Measurements from ENCODE around the gene IFITM10.
"Not testable (repeated sequence)": the region's sequence is repeated elsewhere in the genome, so short reads cannot be mapped to it uniquely, and the experiment has no call there.

Gene IFITM10

GRCh38 chr11:1690167-1691025, 60.0 kb downstream of the IFITM10 start:
- no peak for DNase-seq (ENCODE audit: low read depth, low spot score)
- in situ Hi-C loops (cut with HindIII; ENCODE audit: low sequenced_read_pairs), result no loop called here
- TF ChIP-seq CTCF (IDR thresholded peaks at IDR 0.05; ENCODE audit: low read depth, low read length), result no peak
- H3K4me3 ChIP-seq (ENCODE audit: low read depth, low read length), result no peak overlapping the region

GRCh38 chr11:1689250-1690166, 60.9 kb downstream of the IFITM10 start:
- in situ Hi-C loops (cut with HindIII; ENCODE audit: low sequenced_read_pairs); DNase-seq (ENCODE audit: low read depth, low spot score); H3K4me3 ChIP-seq (ENCODE audit: low read depth, low read length): not testable (repeated sequence)

DNA sequence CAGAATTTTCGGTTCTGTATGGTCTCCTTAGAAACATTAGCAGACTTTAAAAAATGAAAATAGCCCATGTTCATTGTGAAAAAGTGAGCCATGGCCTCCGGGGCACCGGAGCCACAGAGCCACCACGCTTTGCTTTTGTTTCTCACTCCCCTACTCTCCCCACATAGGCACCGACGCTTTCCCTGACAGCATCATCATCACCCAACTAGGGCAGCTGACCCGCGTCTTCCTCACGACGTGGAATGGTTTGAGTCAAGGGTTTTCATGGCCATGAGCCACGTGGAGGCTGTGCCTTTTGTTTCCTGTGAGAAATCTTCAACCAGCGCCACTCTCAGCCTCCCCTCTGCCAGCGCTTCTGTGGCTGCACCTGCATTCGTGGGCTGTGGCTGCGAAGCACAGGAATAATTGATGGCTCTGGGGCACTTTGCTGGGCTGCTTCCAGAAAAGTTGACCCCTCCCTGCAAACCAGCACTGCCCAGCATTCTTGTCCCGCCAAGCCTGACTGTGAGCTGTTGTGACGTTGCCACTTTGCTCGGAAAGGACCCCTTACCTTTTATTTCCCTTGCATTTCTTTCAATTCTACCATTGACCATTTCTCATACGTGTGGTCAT, 62.0 kb downstream of the IFITM10 start:
- in situ Hi-C loops (cut with HindIII; ENCODE audit: low sequenced_read_pairs); DNase-seq (ENCODE audit: low read depth, low spot score); H3K4me3 ChIP-seq (ENCODE audit: low read depth, low read length): not testable (repeated sequence)

GRCh38 chr11:1686220-1686619, 64.2 kb downstream of the IFITM10 start:
- in situ Hi-C loops (cut with HindIII; ENCODE audit: low sequenced_read_pairs); H3K4me3 ChIP-seq (ENCODE audit: low read depth, low read length); DNase-seq (ENCODE audit: low read depth, low spot score): not testable (repeated sequence)

DNA sequence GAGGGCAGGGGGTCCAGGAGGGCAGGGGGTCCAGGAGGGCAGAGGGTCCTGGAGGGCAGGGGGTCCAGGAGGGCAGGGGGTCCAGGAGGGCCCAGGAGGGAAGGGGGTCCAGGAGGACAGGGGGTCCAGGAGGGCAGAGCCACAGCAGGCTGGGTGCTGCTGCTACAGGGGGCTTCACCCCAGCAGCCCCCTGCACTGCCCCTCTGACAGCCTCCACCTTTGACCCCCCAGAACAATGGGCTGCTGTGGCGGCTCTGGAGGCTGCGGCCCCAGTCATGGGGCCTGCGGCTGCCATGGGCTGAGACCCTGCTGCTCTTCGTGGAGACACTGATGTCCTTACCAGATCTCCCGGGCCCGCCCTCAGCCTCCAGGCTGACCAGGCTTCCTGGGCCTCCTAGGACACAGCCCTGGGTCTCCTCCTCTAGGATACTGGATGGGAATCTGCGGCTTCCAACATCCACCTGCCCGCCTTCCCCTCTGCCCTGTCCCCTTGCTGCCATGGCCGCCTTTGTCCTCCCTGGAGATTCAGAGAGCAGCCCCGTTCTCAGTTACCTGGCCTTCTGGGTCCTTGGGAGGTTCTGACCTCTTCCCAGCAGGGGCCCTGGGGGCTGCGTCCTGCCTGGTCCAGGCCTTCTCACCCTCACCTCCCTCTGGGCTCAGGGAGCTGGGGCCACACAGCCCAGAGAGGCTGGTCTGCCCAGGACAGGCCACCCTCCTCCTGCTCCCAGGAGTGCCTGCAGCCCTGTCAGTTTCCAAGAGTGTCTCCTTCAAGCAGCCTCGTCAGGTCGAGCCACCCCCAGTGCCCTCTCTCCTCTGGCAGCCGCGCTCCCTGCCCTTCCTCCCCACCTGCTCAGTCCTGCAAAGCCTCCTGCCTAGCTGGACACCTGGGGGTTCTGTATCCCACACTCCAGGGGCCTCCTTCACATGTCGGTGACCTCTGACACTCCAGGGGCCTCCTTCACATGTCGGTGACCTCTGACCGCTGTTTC, 65.2 kb downstream of the IFITM10 start:
- DNase-seq (ENCODE audit: low read depth, low spot score); H3K4me3 ChIP-seq (ENCODE audit: low read depth, low read length); in situ Hi-C loops (cut with HindIII; ENCODE audit: low sequenced_read_pairs): not testable (repeated sequence)

- in situ Hi-C loops (cut with HindIII; ENCODE audit: low sequenced_read_pairs); DNase-seq (ENCODE audit: low read depth, low spot score); H3K4me3 ChIP-seq (ENCODE audit: low read depth, low read length): not testable (repeated sequence)
Observed at GRCh38 chr11:1683904-1684572, 66.4 kb downstream of the IFITM10 start.

- DNase-seq (ENCODE audit: low read depth, low spot score); H3K4me3 ChIP-seq (ENCODE audit: low read depth, low read length); in situ Hi-C loops (cut with HindIII; ENCODE audit: low sequenced_read_pairs): not testable (repeated sequence)
Observed at GRCh38 chr11:1683216-1683615, 67.2 kb downstream of the IFITM10 start.
